Activated naive CD8-positive, alpha-beta T cell treated with anti-CD3 and anti-CD28 coated beads for 36 hours (primary cell): ENCODE measurements around the gene VAV1. TPM values are rescaled to one million over a fixed set of nuclear protein-coding genes. Genes with fewer than 3 reads are reported as not detected.

ENCODE experiments used
- DNase-seq: peaks from one replicate; pipeline ENCODE4 v3.0.0; 2021
- H3K27ac Mint-ChIP-seq: one replicate; pipeline ENCODE4 v1.8.0; 2022; ENCODE audit warnings: mild to moderate bottlenecking, moderate library complexity, mixed read lengths
- H3K27me3 Mint-ChIP-seq: one replicate; pipeline ENCODE4 v1.8.0; 2022; ENCODE audit warnings: mild to moderate bottlenecking, mixed read lengths
- H3K36me3 Mint-ChIP-seq: one replicate; pipeline ENCODE4 v1.8.0; 2021; ENCODE audit warnings: mild to moderate bottlenecking, mixed read lengths
- H3K4me1 Mint-ChIP-seq: one replicate; pipeline ENCODE4 v1.8.0; 2021; ENCODE audit warnings: mixed read lengths
- H3K4me3 Mint-ChIP-seq: one replicate; pipeline ENCODE4 v1.8.0; 2022; ENCODE audit warnings: mild to moderate bottlenecking, moderate library complexity, mixed read lengths
- H3K9me3 Mint-ChIP-seq: one replicate; pipeline ENCODE4 v1.8.0; 2022; ENCODE audit warnings: mixed read lengths
- total RNA-seq, 2 experiments: library from RNA; stranded (reverse); gene quantifications; one replicate each; pipeline ENCODE4 v1.2.3, GENCODE V29; 2021

Gene VAV1
- total RNA-seq, 2 experiments from 2014 or later = 65.2 to 65.7 TPM

GRCh38 chr19:6802336-6803035 lies 30.0 kb downstream of the VAV1 start:
- H3K27ac Mint-ChIP-seq = peak overlapping the region; percentile 100
- H3K4me1 Mint-ChIP-seq = peaks cover 64% of the 10 kb centered on the region
- H3K9me3 Mint-ChIP-seq = no peaks in the 10 kb centered on the region
- H3K27me3 Mint-ChIP-seq = no peaks in the 10 kb centered on the region
- peak; percentile 79 for DNase-seq
- H3K36me3 Mint-ChIP-seq = peaks cover 44% of the 10 kb centered on the region
- peak overlapping the region; percentile 88 for H3K4me3 Mint-ChIP-seq

- Mint-ChIP-seq H3K9me3 (no peaks in the 10 kb centered on the region), H3K4me1 (peaks cover 60% of the 10 kb centered on the region), H3K27me3 (no peaks in the 10 kb centered on the region), H3K36me3 (peaks cover 43% of the 10 kb centered on the region), H3K27ac (peak overlapping the region; percentile 100), H3K4me3 (peak overlapping the region; percentile 88)
- DNase-seq = no peak
Measured at GRCh38 chr19:6803036-6803404, 30.5 kb downstream of the VAV1 start.

- H3K4me3 Mint-ChIP-seq = no peak overlapping the region
- no peaks in the 10 kb centered on the region for H3K27me3 Mint-ChIP-seq
- no peak for DNase-seq
- peaks cover 52% of the 10 kb centered on the region for H3K4me1 Mint-ChIP-seq
- peak overlapping the region; percentile 38 for H3K27ac Mint-ChIP-seq
- H3K36me3 Mint-ChIP-seq = peaks cover 47% of the 10 kb centered on the region
- peaks cover 8% of the 10 kb centered on the region for H3K9me3 Mint-ChIP-seq
Measured at GRCh38 chr19:6806488-6806887, 34.0 kb downstream of the VAV1 start.

GRCh38 chr19:6807291-6807690 lies 34.8 kb downstream of the VAV1 start:
- no peak for DNase-seq
- Mint-ChIP-seq H3K4me3 (no peak overlapping the region), H3K4me1 (peaks cover 54% of the 10 kb centered on the region), H3K27ac (no peak overlapping the region), H3K36me3 (peaks cover 53% of the 10 kb centered on the region), H3K9me3 (peaks cover 12% of the 10 kb centered on the region), H3K27me3 (no peaks in the 10 kb centered on the region)

- Mint-ChIP-seq H3K36me3 (peaks cover 52% of the 10 kb centered on the region), H3K27ac (peak overlapping the region; percentile 11), H3K27me3 (no peaks in the 10 kb centered on the region), H3K4me1 (peaks cover 51% of the 10 kb centered on the region), H3K4me3 (no peak overlapping the region), H3K9me3 (peaks cover 14% of the 10 kb centered on the region)
- no peak for DNase-seq
Measured at GRCh38 chr19:6808494-6808893, 36.0 kb downstream of the VAV1 start.

GRCh38 chr19:6809262-6809661 lies 36.8 kb downstream of the VAV1 start:
- Mint-ChIP-seq H3K36me3 (peaks cover 52% of the 10 kb centered on the region), H3K27me3 (no peaks in the 10 kb centered on the region), H3K4me3 (no peak overlapping the region), H3K27ac (peak overlapping the region; percentile 7), H3K4me1 (peaks cover 55% of the 10 kb centered on the region), H3K9me3 (peaks cover 14% of the 10 kb centered on the region)
- no peak for DNase-seq

- no peak for DNase-seq
- H3K4me3 Mint-ChIP-seq = no peak overlapping the region
- H3K27ac Mint-ChIP-seq = peak overlapping the region; percentile 19
- H3K4me1 Mint-ChIP-seq = peaks cover 59% of the 10 kb centered on the region
- H3K27me3 Mint-ChIP-seq = no peaks in the 10 kb centered on the region
- H3K36me3 Mint-ChIP-seq = peaks cover 53% of the 10 kb centered on the region
- H3K9me3 Mint-ChIP-seq = peaks cover 14% of the 10 kb centered on the region
Measured at GRCh38 chr19:6811378-6811777, 38.9 kb downstream of the VAV1 start.

GRCh38 chr19:6811906-6812305 lies 39.4 kb downstream of the VAV1 start:
- peaks cover 53% of the 10 kb centered on the region for H3K36me3 Mint-ChIP-seq
- peak overlapping the region; percentile 19 for H3K27ac Mint-ChIP-seq
- H3K9me3 Mint-ChIP-seq = peaks cover 14% of the 10 kb centered on the region
- H3K4me1 Mint-ChIP-seq = peaks cover 54% of the 10 kb centered on the region
- no peak overlapping the region for H3K4me3 Mint-ChIP-seq
- DNase-seq = no peak
- no peaks in the 10 kb centered on the region for H3K27me3 Mint-ChIP-seq

GRCh38 chr19:6812612-6813011 lies 40.1 kb downstream of the VAV1 start:
- H3K27ac Mint-ChIP-seq = no peak overlapping the region
- H3K27me3 Mint-ChIP-seq = no peaks in the 10 kb centered on the region
- no peak overlapping the region for H3K4me3 Mint-ChIP-seq
- H3K9me3 Mint-ChIP-seq = peaks cover 17% of the 10 kb centered on the region
- DNase-seq = no peak
- peaks cover 52% of the 10 kb centered on the region for H3K36me3 Mint-ChIP-seq
- peaks cover 54% of the 10 kb centered on the region for H3K4me1 Mint-ChIP-seq

GRCh38 chr19:6813659-6814058 lies 41.2 kb downstream of the VAV1 start:
- peaks cover 54% of the 10 kb centered on the region for H3K36me3 Mint-ChIP-seq
- H3K27me3 Mint-ChIP-seq = no peaks in the 10 kb centered on the region
- no peak overlapping the region for H3K4me3 Mint-ChIP-seq
- peaks cover 55% of the 10 kb centered on the region for H3K4me1 Mint-ChIP-seq
- DNase-seq = no peak
- peaks cover 16% of the 10 kb centered on the region for H3K9me3 Mint-ChIP-seq
- H3K27ac Mint-ChIP-seq = peak overlapping the region; percentile 50

- peaks cover 16% of the 10 kb centered on the region for H3K9me3 Mint-ChIP-seq
- DNase-seq = no peak
- H3K4me1 Mint-ChIP-seq = peaks cover 36% of the 10 kb centered on the region
- peak overlapping the region; percentile 38 for H3K27ac Mint-ChIP-seq
- H3K27me3 Mint-ChIP-seq = no peaks in the 10 kb centered on the region
- no peak overlapping the region for H3K4me3 Mint-ChIP-seq
- H3K36me3 Mint-ChIP-seq = peaks cover 56% of the 10 kb centered on the region
Measured at GRCh38 chr19:6817179-6817578, 44.7 kb downstream of the VAV1 start.

GRCh38 chr19:6818246-6818645 lies 45.7 kb downstream of the VAV1 start:
- peaks cover 14% of the 10 kb centered on the region for H3K9me3 Mint-ChIP-seq
- no peaks in the 10 kb centered on the region for H3K27me3 Mint-ChIP-seq
- no peak overlapping the region for H3K4me3 Mint-ChIP-seq
- DNase-seq = no peak
- H3K4me1 Mint-ChIP-seq = peaks cover 30% of the 10 kb centered on the region
- H3K36me3 Mint-ChIP-seq = peaks cover 51% of the 10 kb centered on the region
- H3K27ac Mint-ChIP-seq = no peak overlapping the region

GRCh38 chr19:6819323-6819722 lies 46.8 kb downstream of the VAV1 start:
- no peak for DNase-seq
- Mint-ChIP-seq H3K36me3 (peaks cover 57% of the 10 kb centered on the region), H3K9me3 (peaks cover 14% of the 10 kb centered on the region)

GRCh38 chr19:6820237-6820636 lies 47.7 kb downstream of the VAV1 start:
- no peak overlapping the region for H3K4me3 Mint-ChIP-seq
- H3K27me3 Mint-ChIP-seq = no peaks in the 10 kb centered on the region
- peaks cover 63% of the 10 kb centered on the region for H3K36me3 Mint-ChIP-seq
- peaks cover 13% of the 10 kb centered on the region for H3K4me1 Mint-ChIP-seq
- H3K27ac Mint-ChIP-seq = no peak overlapping the region
- DNase-seq = no peak
- peaks cover 14% of the 10 kb centered on the region for H3K9me3 Mint-ChIP-seq

More at GRCh38 chr19:6819323-6819722, 46.8 kb downstream of the VAV1 start:
- Mint-ChIP-seq H3K27ac (peak overlapping the region; percentile 23), H3K4me3 (no peak overlapping the region), H3K27me3 (no peaks in the 10 kb centered on the region), H3K4me1 (peaks cover 19% of the 10 kb centered on the region)

GRCh38 chr19:6821639-6822310 lies 49.3 kb downstream of the VAV1 start:
- Mint-ChIP-seq H3K27me3 (no peaks in the 10 kb centered on the region), H3K36me3 (peaks cover 58% of the 10 kb centered on the region), H3K4me3 (no peak overlapping the region), H3K27ac (peak overlapping the region; percentile 56), H3K4me1 (peaks cover 9% of the 10 kb centered on the region), H3K9me3 (peaks cover 14% of the 10 kb centered on the region)
- DNase-seq = no peak

- no peak for DNase-seq
Measured at GRCh38 chr19:6822311-6822670, 49.8 kb downstream of the VAV1 start.

More at GRCh38 chr19:6822311-6822670, 49.8 kb downstream of the VAV1 start:
- Mint-ChIP-seq H3K36me3 (peaks cover 60% of the 10 kb centered on the region), H3K9me3 (peaks cover 12% of the 10 kb centered on the region), H3K4me3 (no peak overlapping the region), H3K4me1 (peaks cover 6% of the 10 kb centered on the region), H3K27ac (no peak overlapping the region), H3K27me3 (no peaks in the 10 kb centered on the region)
